HEK293T (cell line): ENCODE data around the gene PIGL.

Source experiments
- CTCF ChIA-PET: fragments of 350-600 bp; formaldehyde crosslinking; extraction: SDS; loops from one replicate; lab custom pipeline; 2021; ENCODE audit warnings: antibody characterized with exemption, inconsistent platforms; lab: Yijun Ruan, JAX
- POLR2A ChIA-PET: fragments of 350-600 bp; formaldehyde crosslinking; extraction: SDS; loops from one replicate; lab custom pipeline; 2020; ENCODE audit warnings: antibody characterized with exemption, inconsistent platforms; lab: Yijun Ruan, JAX
- DNase-seq: peaks from one replicate; pipeline ENCODE4 v3.0.0; 2012; ENCODE audit warnings: mixed read lengths; ENCODE audit errors: extremely low spot score
- ARNT ChIP-seq: fragments of 450-650 bp; IDR thresholded peaks from 2 replicates; pipeline ENCODE4 v1.6.1; 2017; ENCODE audit warnings: mild to moderate bottlenecking
- BHLHE40 ChIP-seq: fragments of 450-650 bp; IDR thresholded peaks from 2 replicates; pipeline ENCODE4 v1.6.1; 2016; ENCODE audit warnings: mild to moderate bottlenecking, moderate library complexity, borderline replicate concordance
- CTBP1 ChIP-seq: fragments of 450-650 bp; IDR thresholded peaks from 2 replicates; pipeline ENCODE4 v1.6.1; 2016; ENCODE audit warnings: borderline replicate concordance
- ELF4 ChIP-seq: fragments of 450-650 bp; IDR thresholded peaks from 2 replicates; pipeline ENCODE4 v1.6.1; 2017; ENCODE audit warnings: antibody characterized with exemption
- FOXA1 ChIP-seq: fragments of 450-650 bp; IDR thresholded peaks from 2 replicates; pipeline ENCODE4 v1.6.1; 2016; ENCODE audit warnings: mild to moderate bottlenecking
- FOXK2 ChIP-seq: fragments of 450-650 bp; IDR thresholded peaks from 2 replicates; pipeline ENCODE4 v1.6.1; 2016; ENCODE audit warnings: mild to moderate bottlenecking
- FOXM1 ChIP-seq: fragments of 450-650 bp; IDR thresholded peaks from 2 replicates; pipeline ENCODE4 v1.6.1; 2017; ENCODE audit warnings: mild to moderate bottlenecking, borderline replicate concordance
- HDGF ChIP-seq: fragments of 450-650 bp; IDR thresholded peaks from 2 replicates; pipeline ENCODE4 v1.6.1; 2017; ENCODE audit warnings: antibody characterized with exemption, borderline replicate concordance
- L3MBTL2 ChIP-seq: fragments of 450-650 bp; conservative IDR thresholded peaks from 2 replicates; pipeline ENCODE4 v1.6.1; 2016; ENCODE audit warnings: mild to moderate bottlenecking
- LEF1 ChIP-seq: fragments of 450-650 bp; IDR thresholded peaks from 2 replicates; pipeline ENCODE4 v1.6.1; 2017; ENCODE audit warnings: mild to moderate bottlenecking, borderline replicate concordance
- NFRKB ChIP-seq: fragments of 450-650 bp; IDR thresholded peaks from 2 replicates; pipeline ENCODE4 v1.6.1; 2016; ENCODE audit warnings: mild to moderate bottlenecking, moderate library complexity
- PKNOX1 ChIP-seq: fragments of 450-650 bp; IDR thresholded peaks from 2 replicates; pipeline ENCODE4 v1.6.1; 2016
- SP1 ChIP-seq: fragments of 450-650 bp; IDR thresholded peaks from 2 replicates; pipeline ENCODE4 v1.6.1; 2017
- SUZ12 ChIP-seq: fragments of 450-650 bp; IDR thresholded peaks from 2 replicates; pipeline ENCODE4 v1.6.1; 2016; ENCODE audit warnings: mild to moderate bottlenecking
- TARDBP ChIP-seq: fragments of 450-650 bp; IDR thresholded peaks from 2 replicates; pipeline ENCODE4 v1.6.1; 2016
- ZNF384 ChIP-seq: fragments of 450-650 bp; IDR thresholded peaks from 2 replicates; pipeline ENCODE4 v1.6.1; 2016

The PIGL gene

GRCh38 chr17:16267174-16267573 lies 50.2 kb downstream of the PIGL start:
- CTCF ChIA-PET, result interaction anchor here (0.8 to 1.3 kb wide), 2 partner anchors 19 to 24 kb away, joined by 3 read pairs; no protein-coding TSS in a partner anchor
- POLR2A ChIA-PET, result no interaction called here

GRCh38 chr17:16269658-16270057 lies 52.6 kb downstream of the PIGL start:
- ChIA-PET POLR2A (no interaction called here), CTCF (interaction anchor here (0.7 to 3.9 kb wide), 2 partner anchors 17 to 24 kb away, joined by 5 to 24 read pairs; no protein-coding TSS in a partner anchor)
- DNase-seq, result no peak
- TF ChIP-seq NFRKB, result no peak
- TF ChIP-seq BHLHE40, result no peak
- no peak for TF ChIP-seq ARNT
- TF ChIP-seq LEF1, result no peak
- TF ChIP-seq SP1, result no peak
- no peak for TF ChIP-seq TARDBP
- no peak for TF ChIP-seq SUZ12
- TF ChIP-seq ELF4, result no peak
- no peak for TF ChIP-seq FOXA1
- TF ChIP-seq FOXK2, result no peak

More at GRCh38 chr17:16267174-16267573, 50.2 kb downstream of the PIGL start:
- TF ChIP-seq SP1, result no peak
- TF ChIP-seq ARNT, result no peak
- TF ChIP-seq TARDBP, result no peak
- TF ChIP-seq FOXA1, result no peak
- no peak for TF ChIP-seq ZNF384
- TF ChIP-seq FOXM1, result no peak
- no peak for TF ChIP-seq SUZ12
- no peak for TF ChIP-seq LEF1
- TF ChIP-seq FOXK2, result no peak
- TF ChIP-seq NFRKB, result no peak
- TF ChIP-seq HDGF, result no peak
- no peak for TF ChIP-seq CTBP1
- TF ChIP-seq ELF4, result no peak
- TF ChIP-seq BHLHE40, result no peak
- no peak for TF ChIP-seq L3MBTL2
- no peak for TF ChIP-seq PKNOX1
- no peak for DNase-seq

- no peak for TF ChIP-seq FOXK2
- TF ChIP-seq L3MBTL2, result no peak
- no peak for TF ChIP-seq ZNF384
- TF ChIP-seq LEF1, result no peak
- CTCF ChIA-PET, result interaction anchor here (3.9 kb wide), 1 partner anchor 14 kb away, joined by 24 read pairs; no protein-coding TSS in a partner anchor
- POLR2A ChIA-PET, result interaction anchor here (0.5 to 1.1 kb wide), 2 partner anchors 10 to 21 kb away, joined by 3 read pairs; no protein-coding TSS in a partner anchor
These were observed 55.3 kb downstream of the PIGL start for GRCh38 chr17:16272111-16272840.

GRCh38 chr17:16273499-16273898 lies 56.5 kb downstream of the PIGL start:
- no peak for DNase-seq
- no peak for TF ChIP-seq CTBP1
- no peak for TF ChIP-seq TARDBP
- TF ChIP-seq FOXM1, result no peak
- TF ChIP-seq ARNT, result no peak
- no peak for TF ChIP-seq SP1
- TF ChIP-seq LEF1, result no peak
- TF ChIP-seq FOXA1, result no peak
- TF ChIP-seq BHLHE40, result no peak
- TF ChIP-seq ELF4, result no peak
- no peak for TF ChIP-seq L3MBTL2
- TF ChIP-seq SUZ12, result no peak
- no peak for TF ChIP-seq NFRKB
- no peak for TF ChIP-seq HDGF
- TF ChIP-seq PKNOX1, result no peak
- ChIA-PET POLR2A (interaction anchor here (0.6 to 1.5 kb wide), 6 partner anchors 13 to 58 kb away, joined by 3 to 6 read pairs (median 4); partner anchors contain the start of genes NCOR1 and PIGL), CTCF (interaction anchor here (3.9 kb wide), 1 partner anchor 13 kb away, joined by 24 read pairs; no protein-coding TSS in a partner anchor)

More at GRCh38 chr17:16272111-16272840, 55.3 kb downstream of the PIGL start:
- no peak for DNase-seq

GRCh38 chr17:16273929-16274339 lies 56.9 kb downstream of the PIGL start:
- TF ChIP-seq SUZ12 (no peak), HDGF (no peak), ZNF384 (no peak)
- no peak for DNase-seq
- ChIA-PET CTCF (interaction anchor here (3.9 kb wide), 1 partner anchor 12 kb away, joined by 24 read pairs; no protein-coding TSS in a partner anchor), POLR2A (interaction anchor here (0.8 to 1.5 kb wide), 4 partner anchors 12 to 59 kb away, joined by 3 to 6 read pairs (median 5); partner anchors contain the start of genes NCOR1 and PIGL)

- TF ChIP-seq PKNOX1, result no peak
- ChIA-PET POLR2A (no interaction called here), CTCF (interaction anchor here (1.3 kb wide), 1 partner anchor 11 kb away, joined by 7 read pairs; no protein-coding TSS in a partner anchor)
- no peak for DNase-seq
These were observed 58.0 kb downstream of the PIGL start for GRCh38 chr17:16275024-16275423.
